ENCODE measurements around the gene ABHD15.

The ABHD15 gene

DNA sequence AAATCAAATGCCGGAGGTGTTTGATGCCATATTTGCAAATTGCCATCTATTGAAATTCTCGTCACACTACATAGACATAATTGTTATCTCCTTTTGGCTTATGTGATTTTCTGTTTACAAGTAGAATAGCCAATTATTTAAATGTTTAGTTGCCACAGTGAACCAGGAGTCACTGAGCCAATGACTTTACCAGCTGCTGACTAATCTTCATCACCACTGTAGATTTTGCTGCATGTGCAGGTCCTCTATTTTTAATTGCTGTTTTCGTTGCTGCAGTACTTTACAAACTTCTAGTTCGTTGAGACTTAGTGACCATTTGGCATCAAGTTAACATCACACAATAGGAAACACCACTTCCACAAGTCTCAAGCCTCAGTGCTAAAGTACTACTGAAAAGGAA lies 22.8 kb downstream of the ABHD15 start:
- CTCF ChIA-PET = interaction anchor here (0.5 kb wide), 1 partner anchor 765 kb away, joined by 3 read pairs; no protein-coding TSS in a partner anchor

DNA sequence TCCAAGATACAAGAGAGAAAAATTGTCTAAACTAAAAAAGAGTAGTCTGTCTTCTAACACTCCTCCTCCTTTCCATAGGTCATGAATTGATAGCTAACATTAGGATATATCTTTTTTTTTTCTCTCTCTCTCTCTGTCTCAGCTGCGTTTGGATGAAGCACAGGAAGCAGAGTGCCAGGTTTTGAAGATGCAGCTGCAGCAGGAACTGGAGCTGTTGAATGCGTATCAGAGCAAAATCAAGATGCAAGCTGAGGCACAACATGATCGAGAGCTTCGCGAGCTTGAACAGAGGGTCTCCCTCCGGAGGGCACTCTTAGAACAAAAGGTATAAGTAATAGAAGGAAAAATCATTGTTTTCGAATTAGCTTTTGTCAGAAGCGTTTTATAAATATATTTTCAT lies 32.9 kb downstream of the ABHD15 start:
- no peak overlapping the region for H3K27ac ChIP-seq
- ChIA-PET CTCF (interaction anchor here (0.6 to 1.0 kb wide), 2 partner anchors 103 to 164 kb away, joined by 3 to 7 read pairs; no protein-coding TSS in a partner anchor), POLR2A (ENCODE audit: low non-redundant PET) (interaction anchor here (1.0 kb wide), 1 partner anchor 10 kb away, joined by 3 read pairs; no protein-coding TSS in a partner anchor)
- TF ChIP-seq, protein P1, sequence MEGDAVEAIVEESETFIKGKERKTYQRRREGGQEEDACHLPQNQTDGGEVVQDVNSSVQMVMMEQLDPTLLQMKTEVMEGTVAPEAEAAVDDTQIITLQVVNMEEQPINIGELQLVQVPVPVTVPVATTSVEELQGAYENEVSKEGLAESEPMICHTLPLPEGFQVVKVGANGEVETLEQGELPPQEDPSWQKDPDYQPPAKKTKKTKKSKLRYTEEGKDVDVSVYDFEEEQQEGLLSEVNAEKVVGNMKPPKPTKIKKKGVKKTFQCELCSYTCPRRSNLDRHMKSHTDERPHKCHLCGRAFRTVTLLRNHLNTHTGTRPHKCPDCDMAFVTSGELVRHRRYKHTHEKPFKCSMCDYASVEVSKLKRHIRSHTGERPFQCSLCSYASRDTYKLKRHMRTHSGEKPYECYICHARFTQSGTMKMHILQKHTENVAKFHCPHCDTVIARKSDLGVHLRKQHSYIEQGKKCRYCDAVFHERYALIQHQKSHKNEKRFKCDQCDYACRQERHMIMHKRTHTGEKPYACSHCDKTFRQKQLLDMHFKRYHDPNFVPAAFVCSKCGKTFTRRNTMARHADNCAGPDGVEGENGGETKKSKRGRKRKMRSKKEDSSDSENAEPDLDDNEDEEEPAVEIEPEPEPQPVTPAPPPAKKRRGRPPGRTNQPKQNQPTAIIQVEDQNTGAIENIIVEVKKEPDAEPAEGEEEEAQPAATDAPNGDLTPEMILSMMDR (conservative IDR thresholded peaks at IDR 0.05; ENCODE audit: low read depth) = no peak
- no peak for DNase-seq (ENCODE audit: low spot score)

More for the DNA sequence above, 22.8 kb downstream of the ABHD15 start:
- POLR2A ChIA-PET (ENCODE audit: low non-redundant PET) = no interaction called here
- DNase-seq (ENCODE audit: low spot score) = no peak
- no peak overlapping the region for H3K27ac ChIP-seq
- TF ChIP-seq, protein P1 (conservative IDR thresholded peaks at IDR 0.05; ENCODE audit: low read depth) = no peak

DNA sequence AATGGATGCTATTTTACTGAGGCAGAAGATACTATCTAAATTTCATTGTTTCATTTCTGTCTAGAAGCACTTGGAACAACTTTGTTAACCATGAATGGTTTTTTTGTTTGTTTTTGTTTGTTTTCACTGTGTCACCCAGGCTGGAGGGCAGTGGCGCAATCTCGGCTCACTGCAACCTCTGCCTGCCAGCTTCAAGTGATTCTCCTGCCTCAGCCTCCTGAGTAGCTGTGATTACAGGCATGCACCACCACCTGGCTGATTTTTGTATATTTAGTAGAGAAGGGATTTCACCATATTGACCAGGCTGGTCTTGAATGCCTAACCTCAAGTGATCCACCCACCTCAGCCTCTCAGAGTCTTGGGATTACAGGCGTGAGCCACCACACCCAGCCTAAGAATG lies 40.5 kb downstream of the ABHD15 start:
- TF ChIP-seq, protein P1 (conservative IDR thresholded peaks at IDR 0.05; ENCODE audit: low read depth) = no peak
- DNase-seq (ENCODE audit: low spot score) = no peak
- CTCF ChIA-PET = no interaction called here
- POLR2A ChIA-PET (ENCODE audit: low non-redundant PET) = no interaction called here
- H3K27ac ChIP-seq = no peak overlapping the region

DNA sequence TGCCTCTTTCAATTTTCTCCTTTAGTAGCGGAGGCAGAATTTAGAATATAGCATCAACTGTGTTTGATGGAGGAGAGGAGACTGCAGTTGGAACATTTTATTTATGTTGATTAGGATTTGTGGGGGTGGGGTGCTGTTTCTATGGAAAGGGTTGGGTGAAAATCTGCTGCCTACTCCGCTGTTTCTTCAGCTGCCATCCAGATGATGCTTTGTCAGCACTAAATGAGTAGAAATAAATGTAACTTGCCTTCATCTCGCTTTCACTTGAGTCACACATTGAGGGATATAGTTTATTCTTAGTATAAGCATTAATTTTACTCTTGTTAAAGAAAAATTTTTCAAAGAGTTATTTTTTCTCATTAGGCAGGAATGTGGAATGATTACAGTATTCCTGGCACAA lies 42.1 kb downstream of the ABHD15 start:
- ChIA-PET POLR2A (ENCODE audit: low non-redundant PET) (interaction anchor here (0.9 kb wide), 1 partner anchor 10 kb away, joined by 3 read pairs; no protein-coding TSS in a partner anchor), CTCF (no interaction called here)
- no peak for DNase-seq (ENCODE audit: low spot score)
- TF ChIP-seq, protein P1 (conservative IDR thresholded peaks at IDR 0.05; ENCODE audit: low read depth) = no peak
- H3K27ac ChIP-seq = no peak overlapping the region

DNA sequence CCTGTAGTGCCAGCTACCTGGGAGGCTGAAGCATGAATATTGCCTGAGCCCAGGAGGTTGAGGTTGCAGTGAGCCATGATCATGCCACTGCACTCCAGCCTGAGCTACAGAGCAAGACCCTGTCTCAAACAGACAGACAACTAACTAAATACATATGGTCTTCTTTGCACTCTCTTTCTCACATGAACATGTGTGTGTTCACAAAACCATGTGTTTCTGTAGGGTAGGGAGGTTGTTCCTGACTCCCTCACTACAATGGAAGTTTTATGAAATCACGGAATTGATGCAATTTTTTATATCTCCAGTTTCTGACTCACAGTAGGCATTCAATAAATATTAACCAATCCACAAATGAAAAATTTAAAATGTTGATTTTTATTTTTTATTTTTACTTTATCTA lies 48.5 kb downstream of the ABHD15 start:
- TF ChIP-seq, protein P1 (conservative IDR thresholded peaks at IDR 0.05; ENCODE audit: low read depth) = no peak
- ChIA-PET POLR2A (ENCODE audit: low non-redundant PET) (no interaction called here), CTCF (no interaction called here)
- no peak for DNase-seq (ENCODE audit: low spot score)
- no peak overlapping the region for H3K27ac ChIP-seq

DNA sequence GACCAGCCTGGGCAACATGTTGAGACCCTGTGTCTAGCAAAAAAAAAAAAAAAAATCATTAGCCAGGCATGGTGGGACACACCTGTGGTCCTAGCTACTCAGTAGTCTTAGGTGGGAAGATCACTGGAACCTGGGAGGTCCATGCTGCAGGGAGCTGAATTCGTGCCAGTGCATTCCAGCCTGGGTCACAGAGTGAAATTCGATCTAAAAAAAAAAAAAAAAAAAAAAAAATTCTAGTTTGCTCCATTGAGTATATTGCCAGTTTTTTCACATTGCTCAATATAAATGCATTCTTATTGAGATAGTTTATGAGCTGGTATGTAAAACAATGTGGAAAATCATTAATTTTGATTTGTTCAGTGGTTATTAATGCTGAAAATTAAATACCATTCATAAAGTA lies 52.0 kb downstream of the ABHD15 start:
- DNase-seq (ENCODE audit: low spot score) = no peak
- ChIA-PET POLR2A (ENCODE audit: low non-redundant PET) (no interaction called here), CTCF (interaction anchor here (0.8 kb wide), 1 partner anchor 77 kb away, joined by 3 read pairs; no protein-coding TSS in a partner anchor)
- TF ChIP-seq, protein P1 (conservative IDR thresholded peaks at IDR 0.05; ENCODE audit: low read depth) = no peak
- no peak overlapping the region for H3K27ac ChIP-seq
